ENCODE results near the gene ASZ1.
"Not testable (repeated sequence)": the region's sequence is repeated elsewhere in the genome, so short reads cannot be mapped to it uniquely, and the experiment has no call there.

Gene ASZ1

DNA sequence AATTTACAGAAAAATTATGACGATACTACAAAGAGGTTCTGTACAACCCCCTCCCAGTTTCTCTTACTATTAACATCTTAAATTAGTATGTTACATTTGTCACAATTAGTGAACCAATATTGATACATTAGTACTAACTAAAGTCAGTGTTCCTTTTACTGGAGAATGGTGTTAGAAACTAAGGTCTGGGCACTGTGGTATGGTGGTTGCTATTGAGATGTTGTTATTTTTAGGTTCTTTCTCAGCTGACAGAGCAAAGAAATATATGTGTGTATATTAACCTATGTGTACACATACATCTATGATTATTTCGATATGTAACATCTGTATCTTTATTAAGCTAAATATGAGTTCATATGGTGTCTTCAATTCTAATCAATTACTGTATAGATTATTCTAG, 40.9 kb upstream of the ASZ1 start:
- no peaks in the 10 kb centered on the region for H3K79me1 ChIP-seq (replicated peaks; ENCODE audit: low read length, poor library complexity, severe bottlenecking)
- H3K27me3 ChIP-seq (ENCODE audit: control insufficient read depth in 1 of 2, insufficient read depth in 1 of 2, low read length in 2 of 2) = no peaks in the 10 kb centered on the region
- no peak overlapping the region for H3K18ac ChIP-seq (ENCODE audit: low read depth in 1 of 2, low read length in 2 of 2)
- no peak overlapping the region for H2BK12ac ChIP-seq (ENCODE audit: low read length in 2 of 2)
- no CpG with 5 or more reads among the region's 2 CpGs for WGBS
- H3K14ac ChIP-seq (ENCODE audit: low read length in 2 of 2) = no peak overlapping the region
- H2BK15ac ChIP-seq (ENCODE audit: low read depth, poor library complexity, severe bottlenecking) = no peak overlapping the region
- H3K9ac ChIP-seq (ENCODE audit: low read length) = no peak overlapping the region
- H4K8ac ChIP-seq (ENCODE audit: low read length) = no peak overlapping the region
- no peak overlapping the region for H2BK120ac ChIP-seq (ENCODE audit: low read depth, low read length)
- no peak overlapping the region for H3K23ac ChIP-seq (ENCODE audit: low read length in 2 of 2)
- H3K27ac ChIP-seq (ENCODE audit: low read length, poor library complexity, severe bottlenecking) = no peak overlapping the region
- no peak overlapping the region for H3K4me2 ChIP-seq (ENCODE audit: low read length, poor library complexity, severe bottlenecking)
- DNase-seq = no peak
- no peak overlapping the region for H2AFZ ChIP-seq (ENCODE audit: low read depth, low read length)
- H3K4me3 ChIP-seq (ENCODE audit: insufficient read depth in 1 of 2, low read depth in 1 of 2, low read length in 2 of 2) = no peak overlapping the region
- no peak overlapping the region for H2AK5ac ChIP-seq (ENCODE audit: low read length, severe bottlenecking)
- no peak overlapping the region for H3K4ac ChIP-seq (ENCODE audit: low read depth in 1 of 2, low read length in 2 of 2)
- no peaks in the 10 kb centered on the region for H3K36me3 ChIP-seq (ENCODE audit: control insufficient read depth in 1 of 2, insufficient read depth in 2 of 2, low read depth in 1 of 2, low read length in 2 of 2)
- no peaks in the 10 kb centered on the region for H3K4me1 ChIP-seq (ENCODE audit: control insufficient read depth, insufficient read depth, low read depth, low read length)
- no peak overlapping the region for H4K91ac ChIP-seq (ENCODE audit: low read length)
- no peak overlapping the region for H2BK5ac ChIP-seq (ENCODE audit: low read depth, low read length, poor library complexity, severe bottlenecking)
- no peaks in the 10 kb centered on the region for H3K9me3 ChIP-seq (ENCODE audit: control insufficient read depth, low read length)

DNA sequence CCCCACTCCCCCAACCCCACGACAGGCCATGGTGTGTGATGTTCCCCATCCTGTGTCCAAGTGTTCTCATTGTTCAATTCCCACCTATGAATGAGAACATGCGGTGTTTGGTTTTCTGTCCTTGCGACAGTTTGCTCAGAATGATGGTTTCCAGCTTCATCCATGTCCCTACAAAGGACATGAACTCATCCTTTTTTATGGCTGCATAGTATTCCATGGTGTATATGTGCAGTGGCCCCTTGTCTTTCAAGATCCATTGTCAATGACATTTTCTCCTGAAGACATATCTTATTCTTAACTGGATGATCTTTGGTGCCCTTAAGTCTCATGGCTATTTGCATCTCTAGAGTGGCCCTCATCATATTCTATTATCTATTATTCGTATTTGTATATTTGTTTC, 33.5 kb upstream of the ASZ1 start:
- not testable (repeated sequence) for DNase-seq; H3K9ac ChIP-seq (ENCODE audit: low read length); H3K4ac ChIP-seq (ENCODE audit: low read depth in 1 of 2, low read length in 2 of 2); H2BK15ac ChIP-seq (ENCODE audit: low read depth, poor library complexity, severe bottlenecking); H3K36me3 ChIP-seq (ENCODE audit: control insufficient read depth in 1 of 2, insufficient read depth in 2 of 2, low read depth in 1 of 2, low read length in 2 of 2); H4K8ac ChIP-seq (ENCODE audit: low read length); H3K23ac ChIP-seq (ENCODE audit: low read length in 2 of 2); H3K9me3 ChIP-seq (ENCODE audit: control insufficient read depth, low read length); H2AFZ ChIP-seq (ENCODE audit: low read depth, low read length); H3K27me3 ChIP-seq (ENCODE audit: control insufficient read depth in 1 of 2, insufficient read depth in 1 of 2, low read length in 2 of 2); H3K4me2 ChIP-seq (ENCODE audit: low read length, poor library complexity, severe bottlenecking); H2BK12ac ChIP-seq (ENCODE audit: low read length in 2 of 2); H2AK5ac ChIP-seq (ENCODE audit: low read length, severe bottlenecking); H3K27ac ChIP-seq (ENCODE audit: low read length, poor library complexity, severe bottlenecking); H3K14ac ChIP-seq (ENCODE audit: low read length in 2 of 2); H2BK5ac ChIP-seq (ENCODE audit: low read depth, low read length, poor library complexity, severe bottlenecking); H3K4me3 ChIP-seq (ENCODE audit: insufficient read depth in 1 of 2, low read depth in 1 of 2, low read length in 2 of 2); H3K4me1 ChIP-seq (ENCODE audit: control insufficient read depth, insufficient read depth, low read depth, low read length); H2BK120ac ChIP-seq (ENCODE audit: low read depth, low read length); H3K79me1 ChIP-seq (replicated peaks; ENCODE audit: low read length, poor library complexity, severe bottlenecking); H3K18ac ChIP-seq (ENCODE audit: low read depth in 1 of 2, low read length in 2 of 2); H4K91ac ChIP-seq (ENCODE audit: low read length)
- 90% methylated on average over 1 of the region's 4 CpGs for WGBS

DNA sequence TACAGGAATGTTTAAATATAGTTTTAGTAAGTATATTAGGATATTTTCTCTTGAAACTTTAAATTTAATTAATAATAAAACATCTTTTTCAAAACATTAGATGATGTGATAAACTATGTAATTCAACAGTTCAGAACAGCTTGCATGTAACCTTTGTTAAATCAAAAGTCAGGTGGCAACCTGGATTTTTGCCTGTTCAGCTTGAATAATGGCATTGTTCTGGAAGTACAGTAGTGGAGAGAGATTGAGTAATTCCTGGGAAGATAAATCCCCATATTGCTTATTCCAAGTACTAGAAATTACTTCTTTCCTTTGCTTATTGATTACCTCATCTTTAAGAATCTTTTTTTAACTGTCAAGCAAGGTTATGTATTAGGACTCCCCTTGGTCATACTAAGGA, 32.4 kb upstream of the ASZ1 start:
- H2BK15ac ChIP-seq (ENCODE audit: low read depth, poor library complexity, severe bottlenecking) = no peak overlapping the region
- no peak overlapping the region for H4K91ac ChIP-seq (ENCODE audit: low read length)
- H3K9ac ChIP-seq (ENCODE audit: low read length) = no peak overlapping the region
- H2AK5ac ChIP-seq (ENCODE audit: low read length, severe bottlenecking) = no peak overlapping the region
- H2BK120ac ChIP-seq (ENCODE audit: low read depth, low read length) = no peak overlapping the region
- no peak overlapping the region for H3K4me3 ChIP-seq (ENCODE audit: insufficient read depth in 1 of 2, low read depth in 1 of 2, low read length in 2 of 2)
- no peak overlapping the region for H3K18ac ChIP-seq (ENCODE audit: low read depth in 1 of 2, low read length in 2 of 2)
- no peak overlapping the region for H2BK5ac ChIP-seq (ENCODE audit: low read depth, low read length, poor library complexity, severe bottlenecking)
- H3K9me3 ChIP-seq (ENCODE audit: control insufficient read depth, low read length) = no peaks in the 10 kb centered on the region
- no peaks in the 10 kb centered on the region for H3K27me3 ChIP-seq (ENCODE audit: control insufficient read depth in 1 of 2, insufficient read depth in 1 of 2, low read length in 2 of 2)
- H3K4me2 ChIP-seq (ENCODE audit: low read length, poor library complexity, severe bottlenecking) = no peak overlapping the region
- no peak overlapping the region for H3K4ac ChIP-seq (ENCODE audit: low read depth in 1 of 2, low read length in 2 of 2)
- no peaks in the 10 kb centered on the region for H3K79me1 ChIP-seq (replicated peaks; ENCODE audit: low read length, poor library complexity, severe bottlenecking)
- no peaks in the 10 kb centered on the region for H3K4me1 ChIP-seq (ENCODE audit: control insufficient read depth, insufficient read depth, low read depth, low read length)
- H2AFZ ChIP-seq (ENCODE audit: low read depth, low read length) = no peak overlapping the region
- H3K36me3 ChIP-seq (ENCODE audit: control insufficient read depth in 1 of 2, insufficient read depth in 2 of 2, low read depth in 1 of 2, low read length in 2 of 2) = no peaks in the 10 kb centered on the region
- no peak overlapping the region for H3K14ac ChIP-seq (ENCODE audit: low read length in 2 of 2)
- H4K8ac ChIP-seq (ENCODE audit: low read length) = no peak overlapping the region
- no peak overlapping the region for H2BK12ac ChIP-seq (ENCODE audit: low read length in 2 of 2)
- DNase-seq = no peak
- H3K23ac ChIP-seq (ENCODE audit: low read length in 2 of 2) = no peak overlapping the region
- H3K27ac ChIP-seq (ENCODE audit: low read length, poor library complexity, severe bottlenecking) = no peak overlapping the region

DNA sequence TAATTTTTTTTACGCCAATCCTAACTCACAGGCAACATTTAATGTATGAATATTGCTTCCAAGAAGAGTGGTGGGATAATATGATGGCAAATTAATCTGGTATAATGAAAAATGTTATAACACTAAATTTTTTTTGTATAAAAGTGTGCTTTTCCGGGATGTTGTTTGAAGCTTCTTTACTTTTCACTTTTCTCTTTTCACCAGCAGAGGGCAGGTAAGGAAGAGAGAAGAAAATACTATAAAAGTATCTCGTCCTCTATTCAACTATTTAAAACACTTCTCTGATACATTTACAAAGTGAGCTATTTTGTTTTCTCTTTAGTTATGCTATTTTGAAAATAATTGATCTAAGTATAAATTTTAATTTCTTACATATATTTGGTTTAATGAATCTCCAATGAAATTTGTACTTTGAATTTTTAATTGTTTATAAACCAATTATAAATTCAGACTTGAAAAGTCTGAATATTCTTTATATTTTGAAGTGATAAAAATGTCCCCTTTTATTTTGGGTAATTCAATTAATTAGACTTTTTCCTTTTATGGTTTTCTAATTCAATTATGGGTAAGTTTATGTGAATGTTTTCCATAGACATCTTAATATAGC, 31.8 kb upstream of the ASZ1 start:
- H3K4ac ChIP-seq (ENCODE audit: low read depth in 1 of 2, low read length in 2 of 2) = no peak overlapping the region
- H3K27me3 ChIP-seq (ENCODE audit: control insufficient read depth in 1 of 2, insufficient read depth in 1 of 2, low read length in 2 of 2) = no peaks in the 10 kb centered on the region
- H3K79me1 ChIP-seq (replicated peaks; ENCODE audit: low read length, poor library complexity, severe bottlenecking) = no peaks in the 10 kb centered on the region
- no peak overlapping the region for H4K91ac ChIP-seq (ENCODE audit: low read length)
- WGBS = no CpG with 5 or more reads among the region's 3 CpGs
- peak; percentile 49 for DNase-seq
- no peaks in the 10 kb centered on the region for H3K36me3 ChIP-seq (ENCODE audit: control insufficient read depth in 1 of 2, insufficient read depth in 2 of 2, low read depth in 1 of 2, low read length in 2 of 2)
- no peak overlapping the region for H2AFZ ChIP-seq (ENCODE audit: low read depth, low read length)
- no peak overlapping the region for H2BK120ac ChIP-seq (ENCODE audit: low read depth, low read length)
- H3K14ac ChIP-seq (ENCODE audit: low read length in 2 of 2) = no peak overlapping the region
- H2BK5ac ChIP-seq (ENCODE audit: low read depth, low read length, poor library complexity, severe bottlenecking) = no peak overlapping the region
- no peak overlapping the region for H2BK15ac ChIP-seq (ENCODE audit: low read depth, poor library complexity, severe bottlenecking)
- no peaks in the 10 kb centered on the region for H3K4me1 ChIP-seq (ENCODE audit: control insufficient read depth, insufficient read depth, low read depth, low read length)
- no peak overlapping the region for H3K23ac ChIP-seq (ENCODE audit: low read length in 2 of 2)
- H3K9me3 ChIP-seq (ENCODE audit: control insufficient read depth, low read length) = no peaks in the 10 kb centered on the region
- no peak overlapping the region for H3K9ac ChIP-seq (ENCODE audit: low read length)
- H3K4me2 ChIP-seq (ENCODE audit: low read length, poor library complexity, severe bottlenecking) = no peak overlapping the region
- no peak overlapping the region for H2BK12ac ChIP-seq (ENCODE audit: low read length in 2 of 2)
- H3K4me3 ChIP-seq (ENCODE audit: insufficient read depth in 1 of 2, low read depth in 1 of 2, low read length in 2 of 2) = no peak overlapping the region
- H2AK5ac ChIP-seq (ENCODE audit: low read length, severe bottlenecking) = no peak overlapping the region
- H3K27ac ChIP-seq (ENCODE audit: low read length, poor library complexity, severe bottlenecking) = no peak overlapping the region
- no peak overlapping the region for H4K8ac ChIP-seq (ENCODE audit: low read length)
- no peak overlapping the region for H3K18ac ChIP-seq (ENCODE audit: low read depth in 1 of 2, low read length in 2 of 2)

Measured in mesenchymal stem cell (in vitro differentiated cells and primary cell).